ENCODE data around the gene UCK1.

UCK1 gene

GRCh38 chr9:131482343-131483006, 48.6 kb downstream of the UCK1 start:
- H3K36me3 ChIP-seq (ENCODE audit: control insufficient read depth, low read length) = peaks cover 98% of the 10 kb centered on the region

GRCh38 chr9:131481441-131482342, 49.4 kb downstream of the UCK1 start:
- H3K9me2 ChIP-seq (replicated peaks; ENCODE audit: control insufficient read depth, low read length) = no peaks in the 10 kb centered on the region
- no peak overlapping the region for H3K4me2 ChIP-seq (ENCODE audit: low read length)
- no peak overlapping the region for H3K4me3 ChIP-seq (ENCODE audit: low read length)
- TF ChIP-seq EZH2phosphoT487 (IDR thresholded peaks at IDR 0.05; ENCODE audit: borderline replicate concordance, low read length) (no peak), CTCF (IDR thresholded peaks at IDR 0.05; ENCODE audit: low read depth, low read length, poor library complexity, severe bottlenecking) (no peak)
- peaks cover 98% of the 10 kb centered on the region for H3K36me3 ChIP-seq (ENCODE audit: control insufficient read depth, low read length)
- peaks cover 11% of the 10 kb centered on the region for H3K79me2 ChIP-seq (ENCODE audit: control insufficient read depth, low read length)
- H3K27me3 ChIP-seq (ENCODE audit: control insufficient read depth, low read length) = no peaks in the 10 kb centered on the region
- no peak overlapping the region for H3K27ac ChIP-seq (ENCODE audit: low read depth, low read length)
- H3F3A ChIP-seq (ENCODE audit: control insufficient read depth, insufficient read depth) = no peaks in the 10 kb centered on the region; the same call in 1 of the 2 replicates
- no peaks in the 10 kb centered on the region for H3K4me1 ChIP-seq (ENCODE audit: control insufficient read depth, low read length)
- H3K9me3 ChIP-seq (ENCODE audit: control insufficient read depth, insufficient read depth, low read length) = no peaks in the 10 kb centered on the region
- H4K20me1 ChIP-seq (ENCODE audit: control insufficient read depth, insufficient read depth, low read depth, low read length) = peaks cover 10% of the 10 kb centered on the region

More at GRCh38 chr9:131482343-131483006, 48.6 kb downstream of the UCK1 start:
- H4K20me1 ChIP-seq (ENCODE audit: control insufficient read depth, insufficient read depth, low read depth, low read length) = peaks cover 10% of the 10 kb centered on the region
- no peaks in the 10 kb centered on the region for H3K27me3 ChIP-seq (ENCODE audit: control insufficient read depth, low read length)
- no peaks in the 10 kb centered on the region for H3K4me1 ChIP-seq (ENCODE audit: control insufficient read depth, low read length)
- no peak overlapping the region for H3K4me2 ChIP-seq (ENCODE audit: low read length)
- H3F3A ChIP-seq (ENCODE audit: control insufficient read depth, insufficient read depth) = no peaks in the 10 kb centered on the region; the same call in 1 of the 2 replicates
- no peak for TF ChIP-seq EZH2phosphoT487 (IDR thresholded peaks at IDR 0.05; ENCODE audit: borderline replicate concordance, low read length)
- TF ChIP-seq CTCF (IDR thresholded peaks at IDR 0.05; ENCODE audit: low read depth, low read length, poor library complexity, severe bottlenecking) = no peak
- H3K4me3 ChIP-seq (ENCODE audit: low read length) = no peak overlapping the region
- no peak overlapping the region for H3K27ac ChIP-seq (ENCODE audit: low read depth, low read length)
- no peaks in the 10 kb centered on the region for H3K9me3 ChIP-seq (ENCODE audit: control insufficient read depth, insufficient read depth, low read length)
- peaks cover 11% of the 10 kb centered on the region for H3K79me2 ChIP-seq (ENCODE audit: control insufficient read depth, low read length)
- no peaks in the 10 kb centered on the region for H3K9me2 ChIP-seq (replicated peaks; ENCODE audit: control insufficient read depth, low read length)

GRCh38 chr9:131480258-131480657, 50.8 kb downstream of the UCK1 start:
- Histone ChIP-seq H3K9me2 (replicated peaks; ENCODE audit: control insufficient read depth, low read length) (no peaks in the 10 kb centered on the region), H3K4me2 (ENCODE audit: low read length) (no peak overlapping the region), H3K27ac (ENCODE audit: low read depth, low read length) (no peak overlapping the region), H3K27me3 (ENCODE audit: control insufficient read depth, low read length) (no peaks in the 10 kb centered on the region), H3K9me3 (ENCODE audit: control insufficient read depth, insufficient read depth, low read length) (no peaks in the 10 kb centered on the region), H3K36me3 (ENCODE audit: control insufficient read depth, low read length) (peaks cover 98% of the 10 kb centered on the region), H3K4me3 (ENCODE audit: low read length) (no peak overlapping the region), H3F3A (ENCODE audit: control insufficient read depth, insufficient read depth) (no peaks in the 10 kb centered on the region; the same call in 1 of the 2 replicates), H3K4me1 (ENCODE audit: control insufficient read depth, low read length) (no peaks in the 10 kb centered on the region), H3K79me2 (ENCODE audit: control insufficient read depth, low read length) (peaks cover 11% of the 10 kb centered on the region), H4K20me1 (ENCODE audit: control insufficient read depth, insufficient read depth, low read depth, low read length) (peaks cover 10% of the 10 kb centered on the region)
- TF ChIP-seq EZH2phosphoT487 (IDR thresholded peaks at IDR 0.05; ENCODE audit: borderline replicate concordance, low read length) (no peak), CTCF (IDR thresholded peaks at IDR 0.05; ENCODE audit: low read depth, low read length, poor library complexity, severe bottlenecking) (no peak)

Measured in DOHH2 (cell line).